GM21367 (cell line): ENCODE data around the gene PIK3R6.

ENCODE experiments used
- ATAC-seq: cut with Tn5 transposase; IDR thresholded peaks from one replicate; pipeline ENCODE4 v1.9.1; 2021; ENCODE audit not compliant: unreplicated experiment

Gene PIK3R6, protein sequence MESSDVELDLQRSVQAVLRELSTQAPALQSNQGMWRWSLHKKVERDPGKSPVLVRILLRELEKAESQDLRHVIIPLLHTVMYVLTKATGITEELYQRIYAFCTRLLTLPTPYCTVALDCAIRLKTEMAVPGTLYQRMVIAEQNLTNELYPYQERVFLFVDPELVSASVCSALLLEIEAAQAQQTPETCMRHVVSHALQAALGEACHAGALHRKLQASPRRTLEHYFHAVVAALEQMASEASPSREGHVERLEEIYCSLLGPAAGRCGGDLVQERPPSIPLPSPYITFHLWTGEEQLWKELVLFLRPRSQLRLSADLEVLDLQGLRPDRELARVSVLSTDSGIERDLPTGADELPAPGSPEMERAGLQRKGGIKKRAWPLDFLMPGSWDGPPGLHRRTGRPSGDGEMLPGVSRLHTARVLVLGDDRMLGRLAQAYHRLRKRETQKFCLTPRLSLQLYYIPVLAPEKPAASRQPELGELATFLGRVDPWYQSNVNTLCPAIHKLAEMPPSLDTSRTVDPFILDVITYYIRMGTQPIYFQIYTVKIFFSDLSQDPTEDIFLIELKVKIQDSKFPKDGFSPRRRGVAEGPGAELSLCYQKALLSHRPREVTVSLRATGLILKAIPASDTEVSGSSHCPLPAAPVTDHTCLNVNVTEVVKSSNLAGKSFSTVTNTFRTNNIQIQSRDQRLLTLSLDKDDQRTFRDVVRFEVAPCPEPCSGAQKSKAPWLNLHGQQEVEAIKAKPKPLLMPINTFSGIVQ

DNA sequence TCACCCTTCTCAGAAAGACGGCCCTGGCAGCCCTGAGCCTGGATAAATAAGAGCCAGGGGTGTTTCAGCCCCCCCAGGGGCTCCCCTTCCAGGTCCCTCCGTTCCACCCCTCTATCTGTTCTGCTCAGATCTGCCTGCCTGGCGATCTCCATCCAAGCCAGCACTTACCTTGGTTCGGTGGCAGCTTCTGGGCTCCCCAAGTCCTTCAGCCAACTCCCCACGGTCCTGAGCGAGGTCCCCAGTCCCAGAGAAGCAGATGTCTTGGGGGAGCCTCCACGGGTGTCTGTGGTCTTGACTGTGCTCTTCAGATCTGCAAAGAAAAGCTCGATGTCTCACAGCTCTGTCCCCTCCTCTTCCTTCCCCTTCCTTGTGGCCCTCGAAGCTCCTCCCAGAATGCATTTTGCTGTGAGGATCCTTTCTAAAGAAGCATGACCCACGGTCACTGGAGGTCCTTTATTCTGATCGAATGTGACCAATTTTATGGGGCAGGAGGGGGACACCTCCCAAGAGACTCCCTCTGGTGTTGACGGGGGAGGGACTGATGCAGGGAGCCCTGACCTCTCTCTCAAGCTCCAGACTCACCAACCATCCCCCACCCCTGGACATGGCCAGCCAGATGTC lies at the start of gene PIK3R6:
TSS of gene PIK3R6 (minus strand) at position 314 of the 621 bp plus-strand sequence. CDS start 17,880 bp downstream, outside the sequence.
- ATAC-seq: no peak

DNA sequence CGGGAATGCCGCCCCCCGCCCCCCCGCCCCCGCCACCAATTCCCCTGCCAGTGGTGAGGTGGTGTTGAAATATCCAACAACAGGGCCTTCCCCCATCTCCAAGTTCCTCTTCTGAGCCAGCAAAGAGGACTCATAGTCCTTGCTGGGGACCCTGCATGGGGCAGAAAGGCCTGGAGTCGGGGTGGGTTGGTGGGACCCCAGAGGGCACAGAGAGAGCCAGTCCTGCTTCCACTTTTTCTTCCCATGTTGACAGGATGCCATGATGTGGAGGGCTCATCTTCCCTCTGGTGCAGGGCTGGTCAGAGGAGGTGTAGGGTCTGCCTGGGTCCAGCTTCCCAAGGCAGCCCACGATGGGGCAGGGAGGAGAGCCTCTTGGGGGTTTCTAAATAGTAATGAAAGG lies 49.0 kb upstream of the PIK3R6 start:
- no peak for ATAC-seq

DNA sequence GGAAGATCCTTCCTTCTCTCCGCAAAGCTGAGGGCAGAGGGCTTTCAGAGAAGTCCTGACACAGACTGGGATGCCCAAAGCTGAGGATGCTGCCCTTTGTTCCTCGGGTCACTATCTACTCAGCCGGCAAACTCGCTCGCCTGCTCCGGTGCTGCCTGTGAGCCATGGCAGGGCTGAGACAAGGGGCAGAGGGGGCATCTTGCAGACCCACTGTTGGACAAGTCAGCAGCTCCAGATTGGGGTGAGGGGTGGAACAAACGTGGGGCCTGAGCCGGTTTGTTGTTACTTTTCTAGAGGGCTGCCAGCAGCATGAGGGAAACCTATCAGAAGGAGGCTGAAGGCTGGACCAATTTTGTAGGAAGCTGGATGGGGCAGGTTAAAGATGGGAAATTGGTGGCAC lies 47.1 kb upstream of the PIK3R6 start:
- ATAC-seq: no peak

DNA sequence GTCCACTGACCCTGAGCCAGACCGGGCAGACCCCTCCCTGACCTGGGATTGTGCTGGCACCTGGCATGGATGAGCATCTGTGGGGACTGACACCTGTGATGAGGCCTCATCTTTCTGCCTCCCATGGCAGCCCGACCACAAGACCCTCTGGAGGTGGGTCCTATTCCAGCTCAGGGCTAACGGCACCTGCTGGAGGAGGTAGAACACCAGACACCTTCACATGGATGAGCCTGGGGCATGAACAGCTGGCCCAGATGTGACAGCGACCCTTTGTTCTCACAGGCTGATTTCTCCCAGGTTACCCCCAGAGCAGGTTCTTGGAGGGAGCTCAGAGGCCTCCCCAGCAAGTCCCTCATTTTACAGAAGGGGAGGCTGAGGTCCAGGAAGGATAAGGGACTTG lies 46.4 kb upstream of the PIK3R6 start:
- ATAC-seq: no peak

DNA sequence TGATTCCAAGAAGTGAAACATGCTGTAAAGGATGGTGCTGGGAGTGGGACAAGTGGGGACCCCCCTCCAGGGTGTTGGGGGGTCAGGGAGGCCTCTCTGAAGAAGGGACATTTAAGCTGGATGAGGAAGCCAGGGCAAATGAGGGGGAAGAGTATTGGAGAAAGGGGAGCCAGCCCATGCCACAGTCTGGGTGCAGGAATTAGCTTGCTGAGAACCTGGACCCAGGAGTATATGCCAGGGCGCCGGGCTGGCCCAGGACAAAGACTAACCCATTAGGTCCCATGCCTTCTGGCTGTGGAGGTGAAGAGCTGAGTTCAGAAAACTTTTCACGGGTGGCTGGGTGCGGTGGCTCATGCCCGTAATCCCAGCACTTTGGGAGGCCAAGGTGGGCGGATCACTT lies 45.6 kb upstream of the PIK3R6 start:
- ATAC-seq: no peak

DNA sequence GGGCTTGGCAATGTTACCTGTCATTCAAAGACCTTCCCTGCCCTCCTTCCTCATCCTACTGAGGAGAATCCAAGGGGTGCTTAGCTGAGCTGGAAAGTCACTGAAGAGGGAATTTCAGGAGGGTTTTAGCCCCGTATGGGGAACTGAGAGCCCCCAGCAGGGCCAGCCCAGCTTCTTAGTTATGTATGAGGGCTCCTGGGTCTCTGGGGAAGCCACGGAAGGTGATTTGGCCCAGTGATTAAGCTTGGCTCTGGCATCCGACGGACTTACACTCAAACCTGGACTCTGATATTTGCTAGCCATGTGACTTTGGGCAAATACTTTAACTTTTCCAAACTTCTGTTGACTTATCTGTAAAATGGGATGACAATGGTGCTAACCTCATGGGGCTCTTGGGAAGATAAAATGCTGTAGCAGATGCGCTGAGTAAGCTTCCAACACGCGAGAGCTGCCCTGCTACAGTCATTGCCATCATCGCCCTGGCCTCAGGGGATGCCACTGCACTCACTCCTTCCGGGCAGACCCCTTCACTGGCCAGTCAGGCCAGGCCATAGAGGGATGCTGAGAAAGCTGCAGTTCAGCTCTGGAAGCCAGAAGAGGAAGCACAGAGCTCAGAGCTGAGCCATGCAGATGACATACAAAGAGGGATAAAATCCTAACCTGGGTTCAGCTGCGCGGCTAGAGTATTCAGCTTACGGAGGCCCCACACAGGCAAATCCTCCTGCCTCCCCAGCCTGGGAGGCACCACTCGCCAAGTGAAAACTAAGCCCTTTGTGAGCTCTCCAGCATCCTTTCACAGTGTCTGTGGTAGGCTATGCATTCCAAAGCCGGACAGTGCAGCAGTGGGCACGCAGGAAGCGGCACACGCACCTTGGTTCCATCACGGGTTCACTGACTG lies 44.9 kb upstream of the PIK3R6 start:
- ATAC-seq: no peak

DNA sequence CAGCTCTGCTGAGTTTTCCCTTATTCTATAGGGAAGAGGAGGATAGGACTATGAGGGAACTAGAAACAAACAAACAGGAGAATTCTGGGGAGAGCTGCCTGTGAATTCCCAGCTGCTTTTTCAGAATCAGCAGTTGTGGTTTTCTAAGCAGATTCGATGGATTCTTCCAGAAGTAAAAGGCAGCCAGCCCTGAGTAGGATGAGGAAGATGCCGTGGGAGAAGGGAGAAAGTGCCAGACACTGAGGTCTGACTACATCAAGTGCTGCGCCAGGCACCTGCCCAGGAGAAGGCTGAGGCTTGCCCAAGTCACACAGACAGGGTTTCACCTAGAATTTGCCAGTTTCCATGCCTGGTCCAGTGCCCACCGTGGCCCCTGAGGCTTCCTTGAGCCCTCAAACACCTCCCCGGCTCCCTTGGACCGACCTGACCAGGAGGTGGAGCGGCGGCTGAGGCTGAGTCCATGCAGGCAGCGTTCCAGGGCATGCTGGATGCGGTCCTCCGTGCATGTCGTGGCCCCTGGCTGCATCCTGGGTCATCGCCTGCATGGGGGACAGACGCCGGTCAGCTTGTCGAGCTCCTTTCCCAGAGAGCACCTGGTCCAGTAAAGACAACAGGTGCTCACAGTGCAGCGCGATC lies 43.6 kb upstream of the PIK3R6 start:
- ATAC-seq: no peak

DNA sequence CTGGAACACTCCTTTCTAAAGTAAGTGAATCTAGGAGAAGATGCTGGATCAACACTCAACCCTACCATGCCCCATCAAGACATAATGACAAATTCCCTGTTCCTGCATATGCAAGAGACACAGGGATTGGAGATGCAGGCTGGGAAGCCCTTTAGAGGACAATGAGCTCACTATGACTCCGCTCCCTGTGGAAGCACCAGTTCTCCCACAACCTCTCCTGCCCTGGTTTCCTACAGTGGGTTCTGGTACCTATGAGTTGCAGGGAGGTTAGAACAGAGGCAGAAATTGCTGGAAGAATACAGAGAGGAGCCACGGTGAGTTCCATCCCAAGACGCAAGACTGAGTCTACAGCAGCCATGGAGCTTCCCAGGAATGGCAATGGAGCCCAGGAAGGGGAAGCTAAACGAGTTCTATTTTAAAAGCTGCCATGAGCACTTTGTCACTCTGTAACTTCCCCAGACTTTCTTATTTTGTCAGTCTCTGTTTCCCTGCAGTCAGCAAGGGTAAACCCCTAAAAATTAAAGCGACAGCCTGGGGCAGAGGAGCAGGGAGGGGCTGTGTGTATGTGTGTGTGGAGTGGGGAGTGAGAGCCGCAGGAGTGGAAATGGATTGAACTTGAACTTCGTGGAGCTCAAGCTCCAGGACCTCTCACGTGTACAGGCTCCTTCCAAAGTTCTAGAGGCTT lies 42.3 kb upstream of the PIK3R6 start:
- no peak for ATAC-seq

- no peak for ATAC-seq
Observed at GRCh38 chr17:8905331-8905730, 37.9 kb upstream of the PIK3R6 start.

DNA sequence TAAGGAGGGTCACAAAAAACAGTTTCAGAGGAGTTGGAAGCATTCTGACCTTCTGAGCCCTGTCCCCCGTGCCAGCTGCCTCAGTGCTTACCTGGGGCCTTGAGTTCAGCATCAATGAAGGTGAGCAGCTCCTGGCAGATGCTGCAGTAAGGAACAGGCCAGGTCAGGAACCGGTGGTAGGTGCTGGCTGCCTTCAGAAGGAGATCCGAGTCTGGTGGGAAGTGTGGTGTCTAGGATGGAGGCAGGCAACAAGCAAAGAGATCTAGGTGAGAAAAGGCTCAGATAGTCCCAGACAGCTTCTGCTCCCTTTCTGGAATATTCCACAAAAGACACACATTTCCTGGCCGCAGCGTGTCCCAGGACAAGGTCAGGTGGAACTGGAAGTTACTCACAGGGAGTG lies 37.2 kb upstream of the PIK3R6 start:
- ATAC-seq: no peak

DNA sequence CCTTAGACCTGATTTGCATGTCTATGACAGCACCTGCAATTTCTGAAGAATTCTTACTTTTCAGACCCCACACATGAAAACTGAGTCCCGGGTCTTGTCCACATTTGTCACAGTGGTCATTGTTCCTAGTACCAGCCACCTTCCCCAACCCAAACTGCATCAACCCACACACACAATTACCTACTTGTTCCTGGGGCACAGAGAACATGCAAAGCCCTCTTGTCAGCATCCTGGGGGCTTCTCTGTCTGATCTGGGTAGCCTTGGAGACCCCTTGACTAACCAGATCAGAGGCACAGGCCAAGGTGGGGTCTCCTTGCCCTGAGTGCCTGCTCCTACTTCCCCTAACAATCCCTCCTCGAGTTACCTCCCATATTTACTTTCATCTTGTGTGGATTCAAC lies 36.7 kb upstream of the PIK3R6 start:
- ATAC-seq: no peak

DNA sequence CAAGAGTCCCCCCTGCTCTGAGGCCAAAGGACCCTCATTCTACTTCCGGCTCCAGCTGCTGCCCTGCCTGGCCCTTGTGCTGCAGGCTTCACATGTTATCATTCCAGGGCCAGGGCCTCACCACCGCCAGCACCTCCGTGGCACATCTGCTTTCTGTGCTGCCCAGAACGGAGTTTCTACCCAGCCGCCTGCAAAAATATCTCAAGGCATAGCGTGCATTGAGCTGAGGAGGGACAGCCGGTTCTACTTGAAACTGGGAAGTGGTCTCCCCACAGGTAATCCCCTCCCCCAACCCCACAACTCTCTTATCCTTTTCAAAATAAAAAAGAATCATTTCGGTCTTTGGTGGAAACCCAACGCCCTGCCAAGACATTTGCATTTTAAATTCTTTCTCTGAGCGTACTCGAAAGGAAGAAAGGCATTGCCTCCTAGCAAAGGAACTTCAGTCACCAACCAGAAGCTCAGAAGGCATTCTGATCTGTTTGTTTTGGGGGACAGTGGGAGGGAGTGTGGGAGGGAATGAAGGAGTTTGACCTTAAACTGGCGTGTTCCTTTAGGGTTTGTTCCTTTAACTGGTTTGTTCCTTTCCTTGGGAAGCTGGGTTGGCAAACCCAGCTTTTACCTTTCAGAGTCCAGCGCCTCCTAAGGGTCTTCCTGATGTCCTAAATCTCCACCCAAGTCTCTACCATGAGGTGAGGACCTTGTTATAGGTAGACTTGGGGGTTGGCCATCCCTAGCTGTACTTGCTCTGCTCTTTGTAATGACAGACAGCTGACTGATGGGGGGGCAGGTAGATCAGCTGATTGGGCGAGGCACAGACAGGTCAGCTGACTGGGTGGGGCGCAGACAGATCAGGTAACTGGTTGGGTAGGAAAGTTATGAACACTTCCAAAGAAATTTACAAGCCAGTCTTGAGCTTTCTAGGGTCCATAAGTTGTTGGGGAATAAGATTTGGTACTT lies 33.4 kb upstream of the PIK3R6 start:
- no peak for ATAC-seq

DNA sequence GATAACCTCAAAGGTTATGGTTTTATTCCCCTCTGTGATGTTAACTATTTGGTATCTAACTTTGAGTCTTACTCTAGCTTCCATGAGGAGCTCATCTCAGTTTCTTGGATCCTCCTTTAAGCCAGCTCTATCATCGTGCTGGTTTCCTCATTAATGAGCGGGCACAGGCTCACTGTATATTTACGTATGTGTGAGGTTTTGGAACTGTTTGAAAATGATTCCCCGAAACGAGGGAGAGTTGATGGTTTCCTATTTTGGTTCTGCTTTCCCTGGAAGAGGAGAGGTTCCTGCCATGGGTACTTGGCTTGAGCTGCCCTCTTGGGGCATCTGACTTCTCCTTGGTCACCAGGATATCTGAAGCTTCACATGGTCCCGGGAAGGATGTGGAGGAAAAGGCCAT lies 32.7 kb upstream of the PIK3R6 start:
- ATAC-seq: no peak

GRCh38 chr17:8898636-8899035 lies 31.2 kb upstream of the PIK3R6 start:
- no peak for ATAC-seq

- ATAC-seq: no peak
Observed at GRCh38 chr17:8898126-8898525, 30.7 kb upstream of the PIK3R6 start.

DNA sequence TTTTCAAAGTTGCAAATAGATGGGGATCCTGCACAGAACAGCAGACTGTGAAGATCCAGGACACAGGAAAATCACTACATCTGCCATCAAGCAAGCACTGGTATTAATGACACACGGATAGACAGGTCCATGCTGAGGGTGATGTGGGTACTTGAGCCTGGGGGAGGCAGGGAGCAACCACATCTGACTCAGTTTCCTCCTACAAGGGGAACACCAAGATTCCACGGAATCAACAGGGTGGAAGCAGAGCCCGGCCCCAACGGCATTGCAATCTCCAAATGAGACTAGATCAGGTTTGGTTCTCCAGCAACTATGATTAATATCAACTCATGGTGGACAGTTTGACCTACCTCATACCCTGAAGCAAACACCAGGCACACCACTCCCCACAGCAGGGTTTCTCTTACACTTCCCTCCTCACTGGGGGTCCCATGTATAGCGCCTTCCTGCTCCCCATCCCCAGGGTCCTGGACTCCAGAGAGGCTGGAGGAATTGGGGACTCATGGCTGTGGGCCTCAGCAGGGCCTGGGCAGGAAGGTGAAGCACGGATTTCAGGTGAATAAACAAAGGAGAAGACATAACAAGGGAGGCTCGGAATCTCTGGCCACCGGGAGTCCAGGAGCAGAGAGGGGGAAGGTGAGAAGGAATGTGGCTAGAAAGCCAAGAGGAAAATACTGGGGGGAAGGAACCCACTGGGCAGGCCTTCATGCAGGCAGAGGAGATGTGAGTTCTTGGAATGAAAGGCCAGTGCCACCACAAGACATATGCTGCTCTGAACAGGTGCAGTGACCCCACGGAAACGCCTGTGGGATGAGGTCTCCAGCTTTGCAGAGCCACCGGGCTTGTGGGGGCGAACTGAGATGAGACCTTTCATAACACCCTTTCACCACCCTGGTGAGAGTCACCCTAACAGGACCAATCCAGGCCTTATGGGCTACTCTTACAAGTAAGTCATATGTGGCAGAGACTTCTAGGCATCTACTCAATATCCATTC lies 29.5 kb upstream of the PIK3R6 start:
- ATAC-seq: no peak

GRCh38 chr17:8896087-8896486 lies 28.6 kb upstream of the PIK3R6 start:
- ATAC-seq: no peak
